ENCODE results near the gene PNPLA3. TPM values are rescaled to one million over a fixed set of nuclear protein-coding genes. Genes with fewer than 3 reads are reported as not detected.

Gene PNPLA3
- total and polyA plus RNA-seq, 9 of the 15 experiments (the other 6 are each of a cell fraction or from before 2014, with no cell fraction given) = 0.20 to 0.48 (median 0.38) TPM; not detected in 6

GRCh38 chr22:43955040-43955882 lies 31.7 kb downstream of the PNPLA3 start, which contains the start of gene SAMM50 (continued):
- TF ChIP-seq ATF1 (CRISPR knock-in tag; IDR thresholded peaks at IDR 0.05) = no peak
- TF ChIP-seq ATF1 (tag; IDR thresholded peaks at IDR 0.05) = peak; percentile 81
- no peak for TF ChIP-seq ZNF740 (CRISPR knock-in tag; IDR thresholded peaks at IDR 0.05)
- no peak for TF ChIP-seq ZNF740 (tag; IDR thresholded peaks at IDR 0.05)
- TF ChIP-seq ZNF143 (CRISPR knock-in tag; IDR thresholded peaks at IDR 0.05) = no peak
- no peak for TF ChIP-seq POLR3G (IDR thresholded peaks at IDR 0.05; ENCODE audit: extremely low read depth, insufficient read length, insufficient replicate concordance)
- TF ChIP-seq ETV5 (CRISPR knock-in tag; IDR thresholded peaks at IDR 0.05; ENCODE audit: low read depth) = 0 out of 2 replicates have a peak, but pooled peaks have one; percentile 14
- no peak for TF ChIP-seq RAD21 (CRISPR knock-in tag; conservative IDR thresholded peaks at IDR 0.05 in 1 of 2, IDR thresholded peaks at IDR 0.05 in 1 of 2)
- peak; percentile 55 for TF ChIP-seq HMGN3 (IDR thresholded peaks at IDR 0.05; ENCODE audit: borderline replicate concordance, extremely low read depth, insufficient read length, low read depth, low read length)
- TF ChIP-seq PML (IDR thresholded peaks at IDR 0.05; ENCODE audit: low read length) = no peak
- TF ChIP-seq ARID2 (IDR thresholded peaks at IDR 0.05) = no peak
- TF ChIP-seq ESRRB (CRISPR knock-in tag; IDR thresholded peaks at IDR 0.05; ENCODE audit: borderline replicate concordance) = no peak
- TF ChIP-seq NCOA4 (IDR thresholded peaks at IDR 0.05; ENCODE audit: partially characterized antibody) = no peak
- TF ChIP-seq NFIX (CRISPR knock-in tag; IDR thresholded peaks at IDR 0.05; ENCODE audit: low read depth) = no peak
- peak; percentile 38 for TF ChIP-seq RB1 (IDR thresholded peaks at IDR 0.05; ENCODE audit: low read depth)
- TF ChIP-seq EP400 (IDR thresholded peaks at IDR 0.05) = peak; percentile 80
- no peak for TF ChIP-seq KLF13 (tag; IDR thresholded peaks at IDR 0.05; ENCODE audit: borderline replicate concordance, low read depth)
- no peak for TF ChIP-seq HMG20B (CRISPR knock-in tag; IDR thresholded peaks at IDR 0.05)
- TF ChIP-seq E2F3 (CRISPR knock-in tag; IDR thresholded peaks at IDR 0.05) = no peak
- TF ChIP-seq ETV6 (IDR thresholded peaks at IDR 0.05; ENCODE audit: borderline replicate concordance in 1 of 2, low read depth in 2 of 2, low read length in 1 of 2) = no peak
- no peak for TF ChIP-seq ETV6 (CRISPR knock-in tag; IDR thresholded peaks at IDR 0.05; ENCODE audit: borderline replicate concordance)
- no peak for TF ChIP-seq U2AF2 (optimal IDR thresholded peaks at IDR 0.05; ENCODE audit: low read depth, low read length)
- no peak for TF ChIP-seq TGIF2 (CRISPR knock-in tag; IDR thresholded peaks at IDR 0.05)
- TF ChIP-seq SNAPC5 (CRISPR knock-in tag; IDR thresholded peaks at IDR 0.05) = no peak
- no peak for TF ChIP-seq U2AF1 (optimal IDR thresholded peaks at IDR 0.05; ENCODE audit: low read depth, low read length)
- no peak for TF ChIP-seq ZNF511 (CRISPR knock-in tag; IDR thresholded peaks at IDR 0.05)
- TF ChIP-seq E2F4 (CRISPR knock-in tag; IDR thresholded peaks at IDR 0.05; ENCODE audit: low read depth) = no peak

Data from K562 (cell line).